NB4 (cell line): ENCODE results near the gene FKBP11.

Experiments used
- DNase-seq: peaks from one replicate; pipeline ENCODE4 v3.0.0; 2010; ENCODE audit warnings: low read depth
- H3K4me3 ChIP-seq: one replicate; pipeline ENCODE4 v1.5.1; 2011; ENCODE audit warnings: mild to moderate bottlenecking, low read depth, low read length, moderate library complexity
- CTCF ChIP-seq: IDR thresholded peaks from one replicate; pipeline ENCODE4 v1.5.1; 2012; ENCODE audit warnings: low read depth, low read length
- MAX ChIP-seq: IDR thresholded peaks from 2 replicates; pipeline ENCODE4 v1.6.1; 2011; ENCODE audit warnings: low read depth, low read length
- MYC ChIP-seq: IDR thresholded peaks from 2 replicates; pipeline ENCODE4 v1.6.1; 2011; ENCODE audit warnings: low read depth, low read length
- POLR2A ChIP-seq: IDR thresholded peaks from 2 replicates; pipeline ENCODE4 v1.6.1; 2011; ENCODE audit warnings: mild to moderate bottlenecking; ENCODE audit not compliant: insufficient read length; ENCODE audit errors: extremely low read depth

Gene FKBP11

GRCh38 chr12:48925304-48926011, at the start of gene FKBP11:
Gene FKBP11, minus strand, starts transcription at chr12:48925492. Its CDS starts 64 bp downstream, at chr12:48925428.
- H3K4me3 ChIP-seq = no peak within 1 kb of the TSS
- TF ChIP-seq MYC (no peak), CTCF (no peak), POLR2A (no peak), MAX (no peak)
- DNase-seq = no peak

GRCh38 chr12:48973941-48974673, 48.8 kb upstream of the FKBP11 start:
- DNase-seq = peak; percentile 46
- TF ChIP-seq CTCF (peak; percentile 32), MYC (no peak)
- no peak overlapping the region for H3K4me3 ChIP-seq

GRCh38 chr12:48973531-48973930, 48.2 kb upstream of the FKBP11 start:
- no peak overlapping the region for H3K4me3 ChIP-seq
- peak; percentile 51 for DNase-seq
- TF ChIP-seq CTCF (no peak), MYC (no peak), POLR2A (no peak), MAX (no peak)

- H3K4me3 ChIP-seq = no peak overlapping the region
- TF ChIP-seq MYC (no peak), CTCF (no peak), POLR2A (no peak), MAX (no peak; the same call in 1 of the 2 replicates)
- DNase-seq = no peak
Observed at GRCh38 chr12:48972952-48973483, 47.7 kb upstream of the FKBP11 start.

GRCh38 chr12:48972213-48972951, 47.1 kb upstream of the FKBP11 start:
- peak overlapping the region; percentile 58 for H3K4me3 ChIP-seq
- DNase-seq = peak; percentile 98
- TF ChIP-seq CTCF (peak; percentile 60), MYC (no peak; the same call in none of the 2 replicates)
